WTC11 (cell line): Measurements from ENCODE around the gene C1orf174. TPM values are rescaled to one million over a fixed set of nuclear protein-coding genes. Genes with fewer than 3 reads are reported as not detected.
A peak's percentile ranks its signal among the peaks of the same experiment; 100 is the strongest.

Source experiments
- ATAC-seq: fragments of 200-7000 bp; cut with Tn5 transposase; 2 replicates; pipeline ENCODE4 v1.10.0; 2021; ENCODE audit warnings: mild to moderate bottlenecking, moderate library complexity
- CTCF ChIA-PET: fragments of 300-600 bp; sonication (Branson Sonifier 250); formaldehyde crosslinking; loops from one replicate; lab custom pipeline; 2021; ENCODE audit warnings: antibody characterized with exemption; lab: Charles Lee
- POLR2A ChIA-PET: fragments of 350-600 bp; sonication (Branson Sonifier 250); formaldehyde crosslinking; loops from one replicate; lab custom pipeline; 2021; ENCODE audit warnings: antibody characterized with exemption; lab: Charles Lee
- DNase-seq: peaks from one replicate; pipeline ENCODE4 v3.0.0; 2021; ENCODE audit warnings: low spot score
- H3K27ac Mint-ChIP-seq: 2 replicates; pipeline ENCODE4 v1.8.0; 2021; ENCODE audit warnings: mixed read lengths
- H3K27me3 Mint-ChIP-seq: 2 replicates; pipeline ENCODE4 v1.8.0; 2021; ENCODE audit warnings: low read depth, mild to moderate bottlenecking, moderate library complexity, mixed read lengths
- H3K36me3 Mint-ChIP-seq: 2 replicates; pipeline ENCODE4 v1.8.0; 2021; ENCODE audit warnings: mixed read lengths
- H3K4me1 Mint-ChIP-seq: 2 replicates; pipeline ENCODE4 v1.8.0; 2022; ENCODE audit warnings: mixed read lengths
- H3K4me3 Mint-ChIP-seq: 2 replicates; pipeline ENCODE4 v1.8.0; 2021; ENCODE audit warnings: mild to moderate bottlenecking, moderate library complexity, mixed read lengths
- H3K9me3 Mint-ChIP-seq: 2 replicates; pipeline ENCODE4 v1.8.0; 2021; ENCODE audit warnings: mixed read lengths
- EMX1 ChIP-seq: fragments of 250-450 bp; sonication (Bioruptor Pico); IDR thresholded peaks from 2 replicates; pipeline ENCODE4 v1.8.0; 2021; ENCODE audit warnings: mild to moderate bottlenecking
- ESRRA ChIP-seq: sonication (generic); formaldehyde crosslinking; IDR thresholded peaks from 2 replicates; pipeline ENCODE4 v1.8.1; 2022; ENCODE audit warnings: mild to moderate bottlenecking, missing genetic modification reagents, borderline replicate concordance
- ETV6 ChIP-seq: sonication (generic); formaldehyde crosslinking; IDR thresholded peaks from 2 replicates; pipeline ENCODE4 v1.8.1; 2022; ENCODE audit warnings: mild to moderate bottlenecking, missing genetic modification reagents
- GTF2I ChIP-seq: fragments of 250-450 bp; sonication (Bioruptor Pico); conservative IDR thresholded peaks from 2 replicates; pipeline ENCODE4 v1.4.0; 2021; ENCODE audit warnings: mild to moderate bottlenecking
- HMGA2 ChIP-seq: fragments of 250-450 bp; sonication (Bioruptor Pico); IDR thresholded peaks from 2 replicates; pipeline ENCODE4 v1.4.0; 2021; ENCODE audit warnings: mild to moderate bottlenecking, moderate library complexity
- MXD4 ChIP-seq: fragments of 250-450 bp; sonication (Bioruptor Pico); IDR thresholded peaks from 2 replicates; pipeline ENCODE4 v1.8.0; 2021; ENCODE audit warnings: mild to moderate bottlenecking, moderate library complexity, borderline replicate concordance
- NFE2L1 ChIP-seq: sonication (generic); formaldehyde crosslinking; IDR thresholded peaks from 2 replicates; pipeline ENCODE4 v1.8.1; 2023; ENCODE audit warnings: missing genetic modification reagents
- PRRX2 ChIP-seq: fragments of 250-450 bp; sonication (Bioruptor Pico); IDR thresholded peaks from 2 replicates; pipeline ENCODE4 v1.8.0; 2021; ENCODE audit warnings: mild to moderate bottlenecking
- SMAD3 ChIP-seq: sonication (generic); formaldehyde crosslinking; IDR thresholded peaks from 2 replicates; pipeline ENCODE4 v1.8.0; 2022; ENCODE audit warnings: missing genetic modification reagents, mild to moderate bottlenecking, borderline replicate concordance
- SP1 ChIP-seq: sonication (generic); formaldehyde crosslinking; conservative IDR thresholded peaks from 2 replicates; pipeline ENCODE4 v1.8.1; 2022; ENCODE audit warnings: missing genetic modification reagents
- TCF7 ChIP-seq: sonication (generic); formaldehyde crosslinking; IDR thresholded peaks from 2 replicates; pipeline ENCODE4 v1.8.0; 2022; ENCODE audit warnings: mild to moderate bottlenecking, low read depth, missing genetic modification reagents, moderate library complexity
- TP53 ChIP-seq: sonication (generic); formaldehyde crosslinking; IDR thresholded peaks from 2 replicates; pipeline ENCODE4 v1.8.1; 2023; ENCODE audit warnings: mild to moderate bottlenecking, missing genetic modification reagents
- ZNF263 ChIP-seq: sonication (generic); formaldehyde crosslinking; IDR thresholded peaks from 2 replicates; pipeline ENCODE4 v1.8.1; 2022; ENCODE audit warnings: low read depth, mild to moderate bottlenecking, moderate library complexity, missing genetic modification reagents
- total RNA-seq: library from RNA; stranded (reverse); gene quantifications from 3 replicates; pipeline ENCODE4 v1.2.3, GENCODE V29; 2021
- TF ChIP-seq, protein P1 (sequence below): fragments of 250-450 bp; sonication (Bioruptor Pico); IDR thresholded peaks from 2 replicates; pipeline ENCODE4 v1.8.0; 2021; ENCODE audit warnings: mild to moderate bottlenecking
- TF ChIP-seq, protein P2 (sequence below): sonication (generic); formaldehyde crosslinking; conservative IDR thresholded peaks from 2 replicates; pipeline ENCODE4 v1.8.1; 2023; ENCODE audit warnings: mild to moderate bottlenecking, low read depth, missing genetic modification reagents, moderate library complexity
- TF ChIP-seq, protein P3 (sequence below): sonication (generic); formaldehyde crosslinking; IDR thresholded peaks from 2 replicates; pipeline ENCODE4 v1.8.0; 2022; ENCODE audit warnings: mild to moderate bottlenecking, missing genetic modification reagents
- TF ChIP-seq, protein P4 (sequence below): sonication (generic); formaldehyde crosslinking; IDR thresholded peaks from 2 replicates; pipeline ENCODE4 v1.8.1; 2022; ENCODE audit warnings: mild to moderate bottlenecking, missing genetic modification reagents, moderate library complexity, borderline replicate concordance
- TF ChIP-seq, protein P5 (sequence below): sonication (generic); formaldehyde crosslinking; IDR thresholded peaks from 2 replicates; pipeline ENCODE4 v1.8.1; 2022; ENCODE audit warnings: mild to moderate bottlenecking, moderate library complexity, missing genetic modification reagents
- TF ChIP-seq, protein P6 (sequence below): sonication (generic); formaldehyde crosslinking; IDR thresholded peaks from 2 replicates; pipeline ENCODE4 v1.8.1; 2023; ENCODE audit warnings: mild to moderate bottlenecking, moderate library complexity, missing genetic modification reagents
- TF ChIP-seq, protein P7 (sequence below): sonication (generic); formaldehyde crosslinking; conservative IDR thresholded peaks from 2 replicates; pipeline ENCODE4 v1.8.1; 2022; ENCODE audit warnings: mild to moderate bottlenecking, missing genetic modification reagents

Gene C1orf174
- total RNA-seq, 1 experiment from 2014 or later: 24.2 TPM

DNA sequence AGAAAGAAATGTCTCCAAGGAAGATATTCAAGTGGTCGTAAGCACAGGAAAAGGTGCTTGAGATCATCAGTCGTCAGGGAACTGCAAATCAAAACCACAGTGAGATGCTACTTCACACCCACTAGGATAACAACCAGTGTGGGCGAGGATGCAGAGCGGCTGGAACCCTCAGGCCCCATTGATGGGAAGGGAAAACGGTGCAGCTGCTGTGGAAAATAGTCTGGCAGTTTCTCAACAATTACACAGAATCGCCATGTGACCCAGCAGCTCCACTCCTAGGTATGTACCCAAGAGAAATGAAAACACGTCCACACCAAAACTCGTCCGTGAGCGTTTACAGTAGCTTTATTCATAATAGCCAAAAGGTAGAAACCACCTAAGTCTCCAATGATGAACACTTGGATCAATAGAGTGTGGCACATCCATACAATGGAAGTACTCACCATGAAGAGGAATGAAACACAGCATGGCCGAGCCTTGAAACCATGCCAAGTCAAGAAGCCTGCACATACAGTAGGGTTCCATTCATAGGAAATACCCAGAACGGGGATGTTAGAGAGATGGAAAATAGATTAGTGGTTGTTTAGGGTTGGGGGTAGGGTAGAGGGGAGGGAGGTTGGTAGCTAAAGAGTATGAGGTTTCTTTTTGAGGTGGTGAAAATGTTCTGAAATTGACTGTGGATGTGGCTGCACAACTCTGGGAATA is 36.7 kb downstream of the C1orf174 start:
- POLR2A ChIA-PET: no interaction called here
- Mint-ChIP-seq H3K4me1 (peaks cover 6% of the 10 kb centered on the region), H3K27me3 (peaks cover 5% of the 10 kb centered on the region), H3K4me3 (no peak overlapping the region), H3K36me3 (peaks cover 14% of the 10 kb centered on the region), H3K9me3 (peaks cover 5% of the 10 kb centered on the region), H3K27ac (no peak overlapping the region; the same call in 1 of the 2 replicates)
- ATAC-seq (no peak), DNase-seq (no peak)
- CTCF ChIA-PET: no interaction called here
- TF ChIP-seq, protein P1, sequence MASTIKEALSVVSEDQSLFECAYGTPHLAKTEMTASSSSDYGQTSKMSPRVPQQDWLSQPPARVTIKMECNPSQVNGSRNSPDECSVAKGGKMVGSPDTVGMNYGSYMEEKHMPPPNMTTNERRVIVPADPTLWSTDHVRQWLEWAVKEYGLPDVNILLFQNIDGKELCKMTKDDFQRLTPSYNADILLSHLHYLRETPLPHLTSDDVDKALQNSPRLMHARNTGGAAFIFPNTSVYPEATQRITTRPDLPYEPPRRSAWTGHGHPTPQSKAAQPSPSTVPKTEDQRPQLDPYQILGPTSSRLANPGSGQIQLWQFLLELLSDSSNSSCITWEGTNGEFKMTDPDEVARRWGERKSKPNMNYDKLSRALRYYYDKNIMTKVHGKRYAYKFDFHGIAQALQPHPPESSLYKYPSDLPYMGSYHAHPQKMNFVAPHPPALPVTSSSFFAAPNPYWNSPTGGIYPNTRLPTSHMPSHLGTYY (CRISPR knock-in tag): no peak
- TF ChIP-seq SP1 (CRISPR knock-in tag) (no peak), TCF7 (CRISPR knock-in tag) (no peak)
- TF ChIP-seq, protein P2, sequence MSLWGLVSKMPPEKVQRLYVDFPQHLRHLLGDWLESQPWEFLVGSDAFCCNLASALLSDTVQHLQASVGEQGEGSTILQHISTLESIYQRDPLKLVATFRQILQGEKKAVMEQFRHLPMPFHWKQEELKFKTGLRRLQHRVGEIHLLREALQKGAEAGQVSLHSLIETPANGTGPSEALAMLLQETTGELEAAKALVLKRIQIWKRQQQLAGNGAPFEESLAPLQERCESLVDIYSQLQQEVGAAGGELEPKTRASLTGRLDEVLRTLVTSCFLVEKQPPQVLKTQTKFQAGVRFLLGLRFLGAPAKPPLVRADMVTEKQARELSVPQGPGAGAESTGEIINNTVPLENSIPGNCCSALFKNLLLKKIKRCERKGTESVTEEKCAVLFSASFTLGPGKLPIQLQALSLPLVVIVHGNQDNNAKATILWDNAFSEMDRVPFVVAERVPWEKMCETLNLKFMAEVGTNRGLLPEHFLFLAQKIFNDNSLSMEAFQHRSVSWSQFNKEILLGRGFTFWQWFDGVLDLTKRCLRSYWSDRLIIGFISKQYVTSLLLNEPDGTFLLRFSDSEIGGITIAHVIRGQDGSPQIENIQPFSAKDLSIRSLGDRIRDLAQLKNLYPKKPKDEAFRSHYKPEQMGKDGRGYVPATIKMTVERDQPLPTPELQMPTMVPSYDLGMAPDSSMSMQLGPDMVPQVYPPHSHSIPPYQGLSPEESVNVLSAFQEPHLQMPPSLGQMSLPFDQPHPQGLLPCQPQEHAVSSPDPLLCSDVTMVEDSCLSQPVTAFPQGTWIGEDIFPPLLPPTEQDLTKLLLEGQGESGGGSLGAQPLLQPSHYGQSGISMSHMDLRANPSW (CRISPR knock-in tag): no peak

DNA sequence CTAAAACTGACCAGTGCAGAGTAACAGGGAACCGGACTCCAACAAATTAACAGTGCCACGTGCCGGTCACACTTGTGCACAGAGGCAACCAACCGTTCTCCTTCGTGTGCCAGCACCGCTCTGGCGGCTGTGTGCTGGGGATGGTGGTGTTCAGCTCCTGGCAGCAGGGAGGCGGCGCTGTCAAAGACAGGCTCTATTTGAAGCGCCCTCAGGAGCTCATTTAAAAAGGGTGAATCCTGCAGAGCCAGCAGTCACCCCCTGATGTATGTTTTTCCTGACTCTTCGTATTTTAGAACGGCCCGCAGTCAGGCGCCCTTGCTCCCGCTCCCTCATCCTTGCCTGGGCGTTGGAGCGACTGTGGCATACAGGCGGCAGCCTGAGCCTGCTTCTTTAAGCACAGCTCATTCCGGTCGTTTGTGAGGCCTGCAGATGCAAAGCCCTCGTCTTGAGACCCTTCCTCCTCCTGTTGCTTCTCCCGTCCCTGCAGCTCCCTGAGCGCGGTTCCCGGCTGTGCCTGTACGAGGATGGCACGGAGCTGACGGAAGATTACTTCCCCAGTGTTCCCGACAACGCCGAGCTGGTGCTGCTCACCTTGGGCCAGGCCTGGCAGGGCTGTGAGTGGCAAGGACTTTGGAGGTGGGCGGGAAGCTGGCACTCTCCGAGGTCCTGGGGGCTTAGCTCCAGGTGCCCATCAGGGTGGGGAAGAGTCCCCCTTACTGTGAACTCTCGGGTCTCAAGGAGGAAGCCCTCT is 41.7 kb downstream of the C1orf174 start:
- ATAC-seq (no peak), DNase-seq (no peak)
- Mint-ChIP-seq H3K27me3 (peaks cover 8% of the 10 kb centered on the region), H3K4me3 (peak overlapping the region; percentile 96), H3K9me3 (no peaks in the 10 kb centered on the region), H3K36me3 (no peaks in the 10 kb centered on the region), H3K4me1 (peaks cover 18% of the 10 kb centered on the region), H3K27ac (no peak overlapping the region)
- TF ChIP-seq, protein P3, sequence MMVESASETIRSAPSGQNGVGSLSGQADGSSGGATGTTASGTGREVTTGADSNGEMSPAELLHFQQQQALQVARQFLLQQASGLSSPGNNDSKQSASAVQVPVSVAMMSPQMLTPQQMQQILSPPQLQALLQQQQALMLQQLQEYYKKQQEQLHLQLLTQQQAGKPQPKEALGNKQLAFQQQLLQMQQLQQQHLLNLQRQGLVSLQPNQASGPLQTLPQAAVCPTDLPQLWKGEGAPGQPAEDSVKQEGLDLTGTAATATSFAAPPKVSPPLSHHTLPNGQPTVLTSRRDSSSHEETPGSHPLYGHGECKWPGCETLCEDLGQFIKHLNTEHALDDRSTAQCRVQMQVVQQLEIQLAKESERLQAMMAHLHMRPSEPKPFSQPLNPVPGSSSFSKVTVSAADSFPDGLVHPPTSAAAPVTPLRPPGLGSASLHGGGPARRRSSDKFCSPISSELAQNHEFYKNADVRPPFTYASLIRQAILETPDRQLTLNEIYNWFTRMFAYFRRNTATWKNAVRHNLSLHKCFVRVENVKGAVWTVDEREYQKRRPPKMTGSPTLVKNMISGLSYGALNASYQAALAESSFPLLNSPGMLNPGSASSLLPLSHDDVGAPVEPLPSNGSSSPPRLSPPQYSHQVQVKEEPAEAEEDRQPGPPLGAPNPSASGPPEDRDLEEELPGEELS (CRISPR knock-in tag): 0 out of 2 replicates have a peak, but pooled peaks have one; percentile 8
- TF ChIP-seq, protein P4, sequence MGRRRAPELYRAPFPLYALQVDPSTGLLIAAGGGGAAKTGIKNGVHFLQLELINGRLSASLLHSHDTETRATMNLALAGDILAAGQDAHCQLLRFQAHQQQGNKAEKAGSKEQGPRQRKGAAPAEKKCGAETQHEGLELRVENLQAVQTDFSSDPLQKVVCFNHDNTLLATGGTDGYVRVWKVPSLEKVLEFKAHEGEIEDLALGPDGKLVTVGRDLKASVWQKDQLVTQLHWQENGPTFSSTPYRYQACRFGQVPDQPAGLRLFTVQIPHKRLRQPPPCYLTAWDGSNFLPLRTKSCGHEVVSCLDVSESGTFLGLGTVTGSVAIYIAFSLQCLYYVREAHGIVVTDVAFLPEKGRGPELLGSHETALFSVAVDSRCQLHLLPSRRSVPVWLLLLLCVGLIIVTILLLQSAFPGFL (CRISPR knock-in tag): no peak
- TF ChIP-seq MXD4 (no peak), ESRRA (no peak), TP53 (no peak)
- CTCF ChIA-PET: interaction anchor here (1.0 to 2.7 kb wide), 12 partner anchors 17 to 1888 kb away, joined by 3 to 17 read pairs (median 6); partner anchors contain the start of genes C1orf174 and LRRC47
- POLR2A ChIA-PET: interaction anchor here (0.5 to 1.7 kb wide), 3 partner anchors 11 to 1839 kb away, joined by 3 to 10 read pairs (median 4); partner anchors contain the start of gene C1orf174

DNA sequence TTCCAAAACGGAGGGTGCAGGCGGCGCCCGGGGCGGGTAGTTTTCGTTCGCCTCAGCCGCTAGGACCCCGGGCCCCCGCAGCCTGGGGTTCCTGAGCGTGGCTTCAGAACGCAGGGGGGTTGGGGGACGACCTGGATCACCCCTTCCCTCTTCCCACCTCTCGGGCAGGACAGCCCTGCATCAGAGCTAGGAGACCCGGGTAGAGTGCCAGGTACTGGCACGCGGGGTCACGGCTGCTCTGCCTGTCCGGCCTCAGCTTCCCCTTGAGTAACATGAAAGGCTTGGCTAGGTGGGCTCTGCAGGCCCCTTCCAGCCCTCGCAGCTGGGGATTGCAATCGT is 42.3 kb downstream of the C1orf174 start:
- ATAC-seq: no peak
- Mint-ChIP-seq H3K9me3 (no peaks in the 10 kb centered on the region), H3K4me1 (peaks cover 18% of the 10 kb centered on the region), H3K27ac (no peak overlapping the region), H3K27me3 (peaks cover 8% of the 10 kb centered on the region), H3K4me3 (peak overlapping the region; percentile 96), H3K36me3 (no peaks in the 10 kb centered on the region)
- POLR2A ChIA-PET: interaction anchor here (0.5 to 1.7 kb wide), 3 partner anchors 12 to 1840 kb away, joined by 3 to 10 read pairs (median 4); partner anchors contain the start of gene C1orf174
- CTCF ChIA-PET: interaction anchor here (1.0 to 2.7 kb wide), 12 partner anchors 16 to 1888 kb away, joined by 3 to 17 read pairs (median 6); partner anchors contain the start of genes C1orf174 and LRRC47
- DNase-seq: no peak
- no peak for TF ChIP-seq SP1 (CRISPR knock-in tag)
- TF ChIP-seq NFE2L1: no peak
- TF ChIP-seq SMAD3 (CRISPR knock-in tag): no peak
- no peak for TF ChIP-seq ZNF263
- TF ChIP-seq, protein P5, sequence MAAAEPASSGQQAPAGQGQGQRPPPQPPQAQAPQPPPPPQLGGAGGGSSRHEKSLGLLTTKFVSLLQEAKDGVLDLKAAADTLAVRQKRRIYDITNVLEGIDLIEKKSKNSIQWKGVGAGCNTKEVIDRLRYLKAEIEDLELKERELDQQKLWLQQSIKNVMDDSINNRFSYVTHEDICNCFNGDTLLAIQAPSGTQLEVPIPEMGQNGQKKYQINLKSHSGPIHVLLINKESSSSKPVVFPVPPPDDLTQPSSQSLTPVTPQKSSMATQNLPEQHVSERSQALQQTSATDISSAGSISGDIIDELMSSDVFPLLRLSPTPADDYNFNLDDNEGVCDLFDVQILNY (CRISPR knock-in tag): no peak
- no peak for TF ChIP-seq GTF2I
- no peak for TF ChIP-seq HMGA2 (CRISPR knock-in tag)
- no peak for TF ChIP-seq EMX1
- TF ChIP-seq ETV6: no peak
- TF ChIP-seq PRRX2 (CRISPR knock-in tag): no peak
- TF ChIP-seq, protein P6, sequence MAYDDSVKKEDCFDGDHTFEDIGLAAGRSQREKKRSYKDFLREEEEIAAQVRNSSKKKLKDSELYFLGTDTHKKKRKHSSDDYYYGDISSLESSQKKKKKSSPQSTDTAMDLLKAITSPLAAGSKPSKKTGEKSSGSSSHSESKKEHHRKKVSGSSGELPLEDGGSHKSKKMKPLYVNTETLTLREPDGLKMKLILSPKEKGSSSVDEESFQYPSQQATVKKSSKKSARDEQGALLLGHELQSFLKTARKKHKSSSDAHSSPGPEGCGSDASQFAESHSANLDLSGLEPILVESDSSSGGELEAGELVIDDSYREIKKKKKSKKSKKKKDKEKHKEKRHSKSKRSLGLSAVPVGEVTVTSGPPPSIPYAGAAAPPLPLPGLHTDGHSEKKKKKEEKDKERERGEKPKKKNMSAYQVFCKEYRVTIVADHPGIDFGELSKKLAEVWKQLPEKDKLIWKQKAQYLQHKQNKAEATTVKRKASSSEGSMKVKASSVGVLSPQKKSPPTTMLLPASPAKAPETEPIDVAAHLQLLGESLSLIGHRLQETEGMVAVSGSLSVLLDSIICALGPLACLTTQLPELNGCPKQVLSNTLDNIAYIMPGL (CRISPR knock-in tag): no peak
- TF ChIP-seq, protein P7, sequence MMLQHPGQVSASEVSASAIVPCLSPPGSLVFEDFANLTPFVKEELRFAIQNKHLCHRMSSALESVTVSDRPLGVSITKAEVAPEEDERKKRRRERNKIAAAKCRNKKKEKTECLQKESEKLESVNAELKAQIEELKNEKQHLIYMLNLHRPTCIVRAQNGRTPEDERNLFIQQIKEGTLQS (CRISPR knock-in tag): no peak
- no peak for TF ChIP-seq TCF7 (CRISPR knock-in tag)
